ENCODE measurements around the gene ERCC5.

DNA sequence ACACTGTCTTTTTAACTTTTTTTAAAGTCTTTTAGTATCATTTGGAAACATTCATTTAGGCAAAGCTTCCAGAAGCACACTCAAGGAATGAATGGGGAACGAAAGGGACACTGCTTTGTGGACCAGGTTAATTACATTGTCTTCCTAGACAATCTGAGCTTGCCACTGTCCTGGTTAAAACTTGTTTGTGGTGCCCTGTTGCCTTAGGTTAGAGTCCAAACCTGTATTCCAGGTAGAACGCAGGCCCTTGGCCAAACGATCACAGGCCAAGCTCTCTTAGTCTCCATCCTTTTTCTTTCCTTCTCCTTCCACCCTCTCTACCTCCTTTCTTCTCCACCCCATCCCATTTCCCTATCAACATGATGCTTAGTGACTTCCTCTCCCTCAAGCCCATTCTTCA is 66.8 kb downstream of the ERCC5 start:
- TF ChIP-seq, protein P1, sequence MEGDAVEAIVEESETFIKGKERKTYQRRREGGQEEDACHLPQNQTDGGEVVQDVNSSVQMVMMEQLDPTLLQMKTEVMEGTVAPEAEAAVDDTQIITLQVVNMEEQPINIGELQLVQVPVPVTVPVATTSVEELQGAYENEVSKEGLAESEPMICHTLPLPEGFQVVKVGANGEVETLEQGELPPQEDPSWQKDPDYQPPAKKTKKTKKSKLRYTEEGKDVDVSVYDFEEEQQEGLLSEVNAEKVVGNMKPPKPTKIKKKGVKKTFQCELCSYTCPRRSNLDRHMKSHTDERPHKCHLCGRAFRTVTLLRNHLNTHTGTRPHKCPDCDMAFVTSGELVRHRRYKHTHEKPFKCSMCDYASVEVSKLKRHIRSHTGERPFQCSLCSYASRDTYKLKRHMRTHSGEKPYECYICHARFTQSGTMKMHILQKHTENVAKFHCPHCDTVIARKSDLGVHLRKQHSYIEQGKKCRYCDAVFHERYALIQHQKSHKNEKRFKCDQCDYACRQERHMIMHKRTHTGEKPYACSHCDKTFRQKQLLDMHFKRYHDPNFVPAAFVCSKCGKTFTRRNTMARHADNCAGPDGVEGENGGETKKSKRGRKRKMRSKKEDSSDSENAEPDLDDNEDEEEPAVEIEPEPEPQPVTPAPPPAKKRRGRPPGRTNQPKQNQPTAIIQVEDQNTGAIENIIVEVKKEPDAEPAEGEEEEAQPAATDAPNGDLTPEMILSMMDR (IDR thresholded peaks at IDR 0.05), result no peak
- no peak for TF ChIP-seq POLR2A (IDR thresholded peaks at IDR 0.05)
